Globus pallidus (tissue), 1 donor: ENCODE results near the gene IL32.
"Not testable (repeated sequence)": the region's sequence is repeated elsewhere in the genome, so short reads cannot be mapped to it uniquely, and the experiment has no call there.

ENCODE experiments used
- DNase-seq: peaks from one replicate; pipeline ENCODE4 v3.0.0-alpha.2; 2015; ENCODE audit warnings: low spot score

The IL32 gene

GRCh38 chr16:3070608-3071111, 5.2 kb downstream of the IL32 start:
- DNase-seq: no peak

- DNase-seq: no peak
Measured at GRCh38 chr16:3071655-3072054, 6.2 kb downstream of the IL32 start.

- not testable (repeated sequence) for DNase-seq
Measured at GRCh38 chr16:3072148-3072547, 6.7 kb downstream of the IL32 start.

- DNase-seq: not testable (repeated sequence)
Measured at GRCh38 chr16:3072576-3073263, 7.3 kb downstream of the IL32 start.

GRCh38 chr16:3073448-3073847, 8.0 kb downstream of the IL32 start:
- DNase-seq: no peak

- DNase-seq: no peak
Measured at GRCh38 chr16:3074860-3075522, 9.6 kb downstream of the IL32 start.

- no peak for DNase-seq
Measured at GRCh38 chr16:3075523-3075915, 10.1 kb downstream of the IL32 start.

GRCh38 chr16:3075946-3076345, 10.5 kb downstream of the IL32 start:
- not testable (repeated sequence) for DNase-seq

GRCh38 chr16:3076577-3076976, 11.1 kb downstream of the IL32 start:
- no peak for DNase-seq

GRCh38 chr16:3080024-3080423, 14.6 kb downstream of the IL32 start:
- no peak for DNase-seq

GRCh38 chr16:3081957-3082356, 16.5 kb downstream of the IL32 start:
- DNase-seq: not testable (repeated sequence)

GRCh38 chr16:3083408-3083807, 18.0 kb downstream of the IL32 start:
- not testable (repeated sequence) for DNase-seq

- DNase-seq: no peak
Measured at GRCh38 chr16:3084491-3084890, 19.1 kb downstream of the IL32 start.

- DNase-seq: no peak
Measured at GRCh38 chr16:3084969-3085670, 19.7 kb downstream of the IL32 start.

- DNase-seq: no peak
Measured at GRCh38 chr16:3085868-3086595, 20.6 kb downstream of the IL32 start.

- no peak for DNase-seq
Measured at GRCh38 chr16:3086596-3087242, 21.3 kb downstream of the IL32 start.

- DNase-seq: no peak
Measured at GRCh38 chr16:3087243-3088235, 22.1 kb downstream of the IL32 start.

GRCh38 chr16:3088450-3088849, 23.0 kb downstream of the IL32 start:
- no peak for DNase-seq

- DNase-seq: no peak
Measured at GRCh38 chr16:3088925-3089716, 23.7 kb downstream of the IL32 start.
